ENCODE results near the gene ATP11C. TPM values are rescaled to one million over a fixed set of nuclear protein-coding genes. Genes with fewer than 3 reads are reported as not detected.

The ATP11C gene
- total and polyA plus RNA-seq, 12 donors = 1.8 to 8.5 (median 2.9) TPM

GRCh38 chrX:139851730-139852129 lies 81.1 kb downstream of the ATP11C start:
- DNase-seq (no peak), ATAC-seq (no peak)
- no peaks in the 10 kb centered on the region for H3K9me3 ChIP-seq
- WGBS, 2 donors = 100% methylated on average over 3 of the region's 3 CpGs
- no peak overlapping the region for H3K4me3 ChIP-seq
- no peak for TF ChIP-seq CTCF (IDR thresholded peaks at IDR 0.05)
- H3K4me1 ChIP-seq = no peaks in the 10 kb centered on the region
- H3K27me3 ChIP-seq = no peaks in the 10 kb centered on the region
- no peak overlapping the region for H3K27ac ChIP-seq
- no peaks in the 10 kb centered on the region for H3K36me3 ChIP-seq
- intact Hi-C loops (cut with DNase I) = no loop called here

- intact Hi-C loops (cut with DNase I) = no loop called here
- no peaks in the 10 kb centered on the region for H3K36me3 ChIP-seq
- H3K27ac ChIP-seq = no peak overlapping the region
- 94 to 95% methylated on average over 2 of the region's 2 CpGs for WGBS, 2 donors
- no peak overlapping the region for H3K4me3 ChIP-seq
- no peaks in the 10 kb centered on the region for H3K27me3 ChIP-seq
- DNase-seq = no peak
- H3K9me3 ChIP-seq = no peaks in the 10 kb centered on the region
- H3K4me1 ChIP-seq = no peaks in the 10 kb centered on the region
- no peak for TF ChIP-seq CTCF (IDR thresholded peaks at IDR 0.05)
- no peak for ATAC-seq
Measured at GRCh38 chrX:139850968-139851367, 81.9 kb downstream of the ATP11C start.

- ATAC-seq (no peak), DNase-seq (no peak)
- no peak overlapping the region for H3K4me3 ChIP-seq
- intact Hi-C loops (cut with DNase I) = no loop called here
- H3K4me1 ChIP-seq = peaks cover 0 to 11% (median 0%) of the 10 kb centered on the region in 9 donors
- H3K9me3 ChIP-seq = no peaks in the 10 kb centered on the region
- no peaks in the 10 kb centered on the region for H3K27me3 ChIP-seq
- H3K36me3 ChIP-seq = no peaks in the 10 kb centered on the region
- no peak for TF ChIP-seq CTCF (IDR thresholded peaks at IDR 0.05)
- WGBS, 2 donors = 42 to 55% methylated on average over 2 of the region's 2 CpGs
- no peak overlapping the region for H3K27ac ChIP-seq
Measured at GRCh38 chrX:139844884-139845283, 88.0 kb downstream of the ATP11C start.

- no peak for DNase-seq
- H3K4me1 ChIP-seq = peaks cover 0 to 11% (median 0%) of the 10 kb centered on the region in 9 donors
- no peaks in the 10 kb centered on the region for H3K27me3 ChIP-seq
- no peak overlapping the region for H3K27ac ChIP-seq
- no peak for ATAC-seq
- peaks cover 0 to 4% (median 0%) of the 10 kb centered on the region in 11 donors for H3K9me3 ChIP-seq
- no peak overlapping the region for H3K4me3 ChIP-seq
- 57 to 83% methylated on average over 2 of the region's 2 CpGs for WGBS, 2 donors
- no peak for TF ChIP-seq CTCF (IDR thresholded peaks at IDR 0.05)
- no peaks in the 10 kb centered on the region for H3K36me3 ChIP-seq
- intact Hi-C loops (cut with DNase I) = no loop called here
Measured at GRCh38 chrX:139844163-139844562, 88.7 kb downstream of the ATP11C start.

Data from heart right ventricle (tissue), 16 donors.